PFSK-1 (cell line): Measurements from ENCODE around the gene MRPL36.

Source experiments
- FOXP2 ChIP-seq: optimal IDR thresholded peaks from 2 replicates; pipeline ENCODE3; 2011; ENCODE audit warnings: borderline replicate concordance, control low read depth, inconsistent platforms; ENCODE audit not compliant: insufficient read depth; ENCODE audit errors: extremely low read length, extremely low read depth
- POLR2AphosphoS5 ChIP-seq: IDR thresholded peaks from 2 replicates; pipeline ENCODE4 v1.6.1; 2012; ENCODE audit warnings: low read depth, mild to moderate bottlenecking, control low read depth, low read length, moderate library complexity
- REST ChIP-seq, 2 experiments: IDR thresholded peaks; 2 replicates each; pipeline versions ENCODE4 v1.6.1 to v1.8.0; 2011 to 2012; ENCODE audit warnings: low read depth in 2 of 2, low read length in 2 of 2, control low read depth in 1 of 2, inconsistent platforms in 1 of 2, mild to moderate bottlenecking in 1 of 2, moderate library complexity in 1 of 2; ENCODE audit not compliant: insufficient read depth in 1 of 2
- SIN3A ChIP-seq: IDR thresholded peaks from 2 replicates; pipeline ENCODE4 v1.6.1; 2012; ENCODE audit warnings: mild to moderate bottlenecking, low read length, moderate library complexity, borderline replicate concordance; ENCODE audit not compliant: insufficient read depth
- TAF1 ChIP-seq: IDR thresholded peaks from 2 replicates; pipeline ENCODE4 v1.6.1; 2012; ENCODE audit warnings: low read length, control low read depth, borderline replicate concordance; ENCODE audit not compliant: insufficient read depth

MRPL36 gene

GRCh38 chr5:1748845-1749244 is 50.8 kb downstream of the MRPL36 start:
- no peak for TF ChIP-seq TAF1
- no peak for TF ChIP-seq FOXP2
- no peak for TF ChIP-seq REST (IDR thresholded peaks at IDR 0.05; ENCODE audit: insufficient read depth in 1 of 2, low read depth in 2 of 2, low read length in 2 of 2)
- TF ChIP-seq POLR2AphosphoS5: no peak
- TF ChIP-seq SIN3A: no peak
